Gastroesophageal sphincter (tissue), 3 donors: ENCODE data around the gene SGCD.

Experiments used
- CTCF ChIP-seq, 4 experiments: fragments of 200-600 bp in 2 of 4; fragments of 450-650 bp in 2 of 4; sonication (generic) in 1 of 4; IDR thresholded peaks; one replicate each; pipeline ENCODE4 v1.5.1; 2017 to 2019; ENCODE audit warnings: antibody characterized with exemption in 4 of 4, mild to moderate bottlenecking in 2 of 4, moderate library complexity in 2 of 4
- EP300 ChIP-seq: sonication (generic); formaldehyde crosslinking; IDR thresholded peaks from one replicate; pipeline ENCODE4 v1.6.1; 2017; ENCODE audit warnings: antibody characterized with exemption, mild to moderate bottlenecking
- POLR2A ChIP-seq, 2 donors: fragments of 450-650 bp; IDR thresholded peaks; one replicate each; pipeline ENCODE4 v1.6.1; 2017; ENCODE audit warnings: antibody characterized with exemption in 2 of 2, mild to moderate bottlenecking in 2 of 2, moderate library complexity in 1 of 2
- POLR2AphosphoS5 ChIP-seq: sonication (generic); formaldehyde crosslinking; IDR thresholded peaks from one replicate; pipeline ENCODE4 v1.6.1; 2017; ENCODE audit warnings: antibody characterized with exemption

GRCh38 chr5:156593546-156593945 is 266.6 kb downstream of the SGCD start:
- TF ChIP-seq POLR2A (IDR thresholded peaks at IDR 0.05) (no peak), CTCF (IDR thresholded peaks at IDR 0.05) (no peak), EP300 (no peak), POLR2AphosphoS5 (no peak)
